Measurements from ENCODE around the gene ITK.

The ITK gene

GRCh38 chr5:157283434-157283833 lies 102.8 kb downstream of the ITK start:
- ATAC-seq: peak; percentile 27 to 44

GRCh38 chr5:157284458-157285212 lies 104.0 kb downstream of the ITK start:
- no peak for ATAC-seq

GRCh38 chr5:157285310-157286035 lies 104.8 kb downstream of the ITK start:
- ATAC-seq: no peak

- no peak for ATAC-seq
Measured at GRCh38 chr5:157286761-157287211, 106.1 kb downstream of the ITK start.

GRCh38 chr5:157288405-157289163 lies 107.9 kb downstream of the ITK start:
- no peak for ATAC-seq

GRCh38 chr5:157289164-157289819 lies 108.7 kb downstream of the ITK start:
- ATAC-seq: no peak

GRCh38 chr5:157290156-157290980 lies 109.7 kb downstream of the ITK start:
- no peak for ATAC-seq

- peak; percentile 78 to 84 for ATAC-seq
Measured at GRCh38 chr5:157290981-157291711, 110.5 kb downstream of the ITK start.

- peak; percentile 64 to 69 for ATAC-seq
Measured at GRCh38 chr5:157292599-157292998, 112.0 kb downstream of the ITK start.

GRCh38 chr5:157294407-157295091 lies 113.9 kb downstream of the ITK start:
- ATAC-seq: no peak

- ATAC-seq: no peak
Measured at GRCh38 chr5:157295247-157295646, 114.6 kb downstream of the ITK start.

- no peak for ATAC-seq
Measured at GRCh38 chr5:157300564-157300963, 119.9 kb downstream of the ITK start.

GRCh38 chr5:157301066-157301465 lies 120.4 kb downstream of the ITK start:
- peak in 1 of 2 donors; percentile 58 for ATAC-seq

- ATAC-seq: no peak
Measured at GRCh38 chr5:157303023-157303422, 122.4 kb downstream of the ITK start.

- peak in 1 of 2 donors; percentile 22 for ATAC-seq
Measured at GRCh38 chr5:157303667-157304327, 123.2 kb downstream of the ITK start.

All from activated CD4-positive, CD25-positive, alpha-beta regulatory T cell treated with anti-CD3 and anti-CD28 coated beads, Interleukin-2, amount 50 U/mL, for 24 hours (primary cell).